ENCODE results near the gene ANO4. TPM values are rescaled to one million over a fixed set of nuclear protein-coding genes. Genes with fewer than 3 reads are reported as not detected.

ANO4 gene
- total RNA-seq, 2 donors from 2014 or later, result 0.19 to 0.32 TPM

- no peak overlapping the region for H3K4me3 ChIP-seq
- no peak for TF ChIP-seq CTCF (IDR thresholded peaks at IDR 0.05)
- no peak overlapping the region for H3K27ac ChIP-seq
- H3K9me3 ChIP-seq, result no peaks in the 10 kb centered on the region
- no peak overlapping the region for H3K9ac ChIP-seq (ENCODE audit: low read depth in 2 of 2, low read length in 2 of 2)
- no peaks in the 10 kb centered on the region for H3K27me3 ChIP-seq
- no peaks in the 10 kb centered on the region for H3K36me3 ChIP-seq
- intact Hi-C loops (cut with DNase I), result no loop called here
- DNase-seq, result no peak
- H3K4me1 ChIP-seq, result no peaks in the 10 kb centered on the region
Measured at GRCh38 chr12:100858656-100859055, 64.1 kb downstream of the ANO4 start.

GRCh38 chr12:100859063-100859627, 64.6 kb downstream of the ANO4 start:
- H3K9ac ChIP-seq (ENCODE audit: low read depth in 2 of 2, low read length in 2 of 2), result no peak overlapping the region
- no peaks in the 10 kb centered on the region for H3K4me1 ChIP-seq
- H3K27ac ChIP-seq, result no peak overlapping the region
- H3K4me3 ChIP-seq, result no peak overlapping the region
- intact Hi-C loops (cut with DNase I), result no loop called here
- no peaks in the 10 kb centered on the region for H3K9me3 ChIP-seq
- DNase-seq, result no peak
- no peaks in the 10 kb centered on the region for H3K27me3 ChIP-seq
- H3K36me3 ChIP-seq, result no peaks in the 10 kb centered on the region
- TF ChIP-seq CTCF (IDR thresholded peaks at IDR 0.05), result no peak

GRCh38 chr12:100860611-100861010, 66.0 kb downstream of the ANO4 start:
- Histone ChIP-seq H3K36me3 (no peaks in the 10 kb centered on the region), H3K4me3 (no peak overlapping the region), H3K4me1 (no peaks in the 10 kb centered on the region), H3K9me3 (no peaks in the 10 kb centered on the region), H3K27me3 (no peaks in the 10 kb centered on the region), H3K9ac (ENCODE audit: low read depth in 2 of 2, low read length in 2 of 2) (no peak overlapping the region), H3K27ac (no peak overlapping the region)
- no peak for DNase-seq
- intact Hi-C loops (cut with DNase I), result no loop called here
- no peak for TF ChIP-seq CTCF (IDR thresholded peaks at IDR 0.05)

- Histone ChIP-seq H3K36me3 (no peaks in the 10 kb centered on the region), H3K27me3 (no peaks in the 10 kb centered on the region), H3K9ac (ENCODE audit: low read depth in 2 of 2, low read length in 2 of 2) (no peak overlapping the region), H3K9me3 (no peaks in the 10 kb centered on the region), H3K4me3 (no peak overlapping the region), H3K27ac (no peak overlapping the region), H3K4me1 (no peaks in the 10 kb centered on the region)
- TF ChIP-seq CTCF (IDR thresholded peaks at IDR 0.05), result no peak
- intact Hi-C loops (cut with DNase I), result no loop called here
- DNase-seq, result no peak
Measured at GRCh38 chr12:100862676-100863075, 68.1 kb downstream of the ANO4 start.

GRCh38 chr12:100864366-100864765, 69.8 kb downstream of the ANO4 start:
- no peak for TF ChIP-seq CTCF (IDR thresholded peaks at IDR 0.05)
- H3K9ac ChIP-seq (ENCODE audit: low read depth in 2 of 2, low read length in 2 of 2), result no peak overlapping the region
- no peaks in the 10 kb centered on the region for H3K36me3 ChIP-seq
- H3K4me1 ChIP-seq, result no peaks in the 10 kb centered on the region
- no peaks in the 10 kb centered on the region for H3K27me3 ChIP-seq
- H3K27ac ChIP-seq, result no peak overlapping the region
- DNase-seq, result no peak
- H3K9me3 ChIP-seq, result no peaks in the 10 kb centered on the region
- intact Hi-C loops (cut with DNase I), result no loop called here
- no peak overlapping the region for H3K4me3 ChIP-seq

All from colonic mucosa (tissue), 4 donors.